ENCODE data around the gene INTS1. TPM values are rescaled to one million over a fixed set of nuclear protein-coding genes. Genes with fewer than 3 reads are reported as not detected.

Gene INTS1
- total and polyA plus RNA-seq, 10 of the 15 experiments (the other 5 are each of a cell fraction or from before 2014, with no cell fraction given), result 0.52 to 89.0 (median 15.1) TPM

GRCh38 chr7:1538544-1539180, 34.5 kb upstream of the INTS1 start:
- no peak overlapping the region for H2AFZ ChIP-seq (ENCODE audit: control insufficient read depth, low read depth, low read length)
- no peak for FAIRE-seq
- no peak overlapping the region for H3K4me2 ChIP-seq (ENCODE audit: control insufficient read depth, insufficient read depth)
- WGBS (ENCODE audit: insufficient coverage, insufficient replicate concordance, low lambda C conversion rate, missing lambda C conversion rate), result 82% methylated on average over 25 of the region's 25 CpGs
- SMC1A ChIA-PET (ENCODE audit: uncharacterized antibody, unreplicated experiment), result no interaction called here
- no peaks in the 10 kb centered on the region for H3K9me3 ChIP-seq (replicated peaks; ENCODE audit: control insufficient read depth, insufficient read depth, low read length)
- RAD21 ChIA-PET (ENCODE audit: unreplicated experiment), result no interaction called here
- CTCF ChIA-PET, result no interaction called here
- H3K27me3 ChIP-seq (replicated peaks in 1 of 2; ENCODE audit: control insufficient read depth in 2 of 2, insufficient read depth in 2 of 2, low read length in 1 of 2), result no peaks in the 10 kb centered on the region
- H3K27ac ChIP-seq (ENCODE audit: control insufficient read depth, insufficient read depth), result no peak overlapping the region
- intact Hi-C loops (cut with micrococcal nuclease; ENCODE audit: unreplicated experiment) (no loop called here), in situ Hi-C loops (cut with MboI) (no loop called here)
- TF ChIP-seq CUX1 (IDR thresholded peaks at IDR 0.05; ENCODE audit: insufficient replicate concordance, low read depth, low read length), result no peak
- no TSS peak for BruUV-seq (replicated peaks)
- H3K9ac ChIP-seq (ENCODE audit: control insufficient read depth, insufficient read depth, low read length), result no peak overlapping the region
- peaks cover 6% of the 10 kb centered on the region; the same call in 1 of the 2 replicates for H3K4me1 ChIP-seq (ENCODE audit: control insufficient read depth, insufficient read depth, low read length)
- H4K20me1 ChIP-seq (ENCODE audit: control insufficient read depth, insufficient read depth), result peaks cover 3% of the 10 kb centered on the region; the same call in 1 of the 2 replicates
- ATAC-seq, result no peak
- no peak for DNase-seq (ENCODE audit: low read depth, low spot score)
- peaks cover 3 to 21% of the 10 kb centered on the region in 2 experiments; a peak in 3 of 4 replicates for H3K36me3 ChIP-seq (ENCODE audit: control insufficient read depth in 2 of 2, insufficient read depth in 2 of 2, low read length in 1 of 2)
- POLR2A ChIA-PET, result no interaction called here
- H3K4me3 ChIP-seq, result no peak overlapping the region
- H3K79me2 ChIP-seq (ENCODE audit: control insufficient read depth, insufficient read depth, low read length), result peaks cover 15% of the 10 kb centered on the region

Measured in GM12878 (cell line).